ENCODE measurements around the gene CCN2.
"Not testable (repeated sequence)": the region's sequence is repeated elsewhere in the genome, so short reads cannot be mapped to it uniquely, and the experiment has no call there.

CCN2 gene

DNA sequence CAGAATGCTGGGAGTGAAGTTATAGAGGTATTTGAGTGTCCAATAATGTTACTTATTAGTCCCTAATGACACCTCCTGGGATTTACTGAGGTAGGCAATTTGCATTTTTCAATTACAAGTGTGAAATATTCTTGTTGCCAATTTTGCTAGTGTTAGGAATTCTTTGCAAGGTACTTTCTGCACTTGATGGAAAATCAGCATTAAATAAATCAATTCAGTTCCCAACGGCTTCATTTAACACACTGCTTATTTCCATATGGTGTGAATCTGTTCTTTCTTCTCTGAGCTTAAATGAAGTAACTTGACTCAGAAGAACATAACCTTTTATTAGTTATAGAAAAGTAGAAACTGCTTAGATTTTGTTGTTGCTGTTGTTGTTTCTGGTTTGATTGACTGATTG is 21.2 kb downstream of the CCN2 start:
- Histone ChIP-seq H3K27me3 (ENCODE audit: control insufficient read depth in 1 of 2, insufficient read depth in 2 of 2, low read length in 2 of 2) (no peaks in the 10 kb centered on the region), H3K36me3 (ENCODE audit: insufficient read depth, low read length) (no peaks in the 10 kb centered on the region), H3K27ac (ENCODE audit: low read depth, low read length) (no peak overlapping the region), H3K9ac (ENCODE audit: low read length) (no peak overlapping the region), H3K9me3 (ENCODE audit: low read length) (no peaks in the 10 kb centered on the region), H3K4me1 (ENCODE audit: insufficient read depth, low read length) (no peaks in the 10 kb centered on the region), H3K4me3 (ENCODE audit: low read depth in 1 of 2, low read length in 2 of 2) (no peak overlapping the region)

DNA sequence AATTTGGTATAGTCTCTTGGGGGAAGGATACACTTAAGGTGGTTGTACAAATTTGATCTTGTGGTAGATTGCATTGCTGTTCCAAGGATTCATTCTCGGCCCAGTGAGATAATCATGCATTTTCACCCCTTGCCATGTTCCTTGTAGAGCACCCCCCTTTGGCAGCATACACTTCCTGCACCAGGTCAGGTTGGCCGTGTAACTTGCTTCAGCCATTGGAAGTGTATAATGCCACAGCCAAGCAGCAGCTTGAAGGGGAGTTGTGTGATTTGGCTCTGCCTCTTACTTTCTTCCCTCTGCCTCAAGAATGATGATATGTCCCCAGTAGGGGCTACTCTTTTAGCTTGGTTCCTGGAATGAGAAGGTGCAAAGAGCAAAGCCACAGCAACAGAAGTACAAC is 21.9 kb downstream of the CCN2 start:
- Histone ChIP-seq H3K36me3 (ENCODE audit: insufficient read depth, low read length) (no peaks in the 10 kb centered on the region), H3K4me1 (ENCODE audit: insufficient read depth, low read length) (no peaks in the 10 kb centered on the region), H3K27me3 (ENCODE audit: control insufficient read depth in 1 of 2, insufficient read depth in 2 of 2, low read length in 2 of 2) (no peaks in the 10 kb centered on the region), H3K27ac (ENCODE audit: low read depth, low read length) (no peak overlapping the region), H3K9me3 (ENCODE audit: low read length) (no peaks in the 10 kb centered on the region), H3K9ac (ENCODE audit: low read length) (no peak overlapping the region), H3K4me3 (ENCODE audit: low read depth in 1 of 2, low read length in 2 of 2) (no peak overlapping the region)

DNA sequence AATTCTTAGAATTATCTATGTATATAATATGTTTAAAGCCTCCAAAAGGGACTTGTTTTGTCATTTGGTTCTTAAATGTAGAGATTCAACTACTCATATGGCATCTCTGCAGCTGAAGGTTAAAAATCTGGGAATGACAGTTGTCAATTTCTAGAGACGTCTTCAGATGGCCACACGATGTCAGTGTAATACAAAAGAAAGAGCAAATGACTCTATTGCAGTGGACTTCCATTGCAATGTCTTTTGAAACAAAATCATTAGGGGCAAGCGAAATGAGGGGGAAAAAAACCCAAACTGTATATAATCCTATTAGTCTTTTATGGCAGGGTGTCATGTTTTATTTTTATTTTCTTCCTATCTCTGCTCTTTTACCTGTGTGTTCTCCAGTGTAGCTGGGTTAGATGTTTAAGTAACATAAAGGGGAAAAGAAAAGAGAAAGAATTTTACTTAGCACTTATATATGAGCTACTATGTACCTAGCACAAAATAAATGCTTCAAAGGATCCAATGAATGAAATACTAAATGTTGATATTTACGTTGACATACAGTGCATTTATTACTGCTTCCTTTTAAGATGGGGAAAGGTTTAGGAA is 26.2 kb downstream of the CCN2 start:
- Histone ChIP-seq H3K4me1 (ENCODE audit: insufficient read depth, low read length) (no peaks in the 10 kb centered on the region), H3K4me3 (ENCODE audit: low read depth in 1 of 2, low read length in 2 of 2) (no peak overlapping the region), H3K9me3 (ENCODE audit: low read length) (peaks cover 5% of the 10 kb centered on the region), H3K27me3 (ENCODE audit: control insufficient read depth in 1 of 2, insufficient read depth in 2 of 2, low read length in 2 of 2) (no peaks in the 10 kb centered on the region), H3K36me3 (ENCODE audit: insufficient read depth, low read length) (no peaks in the 10 kb centered on the region), H3K9ac (ENCODE audit: low read length) (no peak overlapping the region), H3K27ac (ENCODE audit: low read depth, low read length) (no peak overlapping the region)

DNA sequence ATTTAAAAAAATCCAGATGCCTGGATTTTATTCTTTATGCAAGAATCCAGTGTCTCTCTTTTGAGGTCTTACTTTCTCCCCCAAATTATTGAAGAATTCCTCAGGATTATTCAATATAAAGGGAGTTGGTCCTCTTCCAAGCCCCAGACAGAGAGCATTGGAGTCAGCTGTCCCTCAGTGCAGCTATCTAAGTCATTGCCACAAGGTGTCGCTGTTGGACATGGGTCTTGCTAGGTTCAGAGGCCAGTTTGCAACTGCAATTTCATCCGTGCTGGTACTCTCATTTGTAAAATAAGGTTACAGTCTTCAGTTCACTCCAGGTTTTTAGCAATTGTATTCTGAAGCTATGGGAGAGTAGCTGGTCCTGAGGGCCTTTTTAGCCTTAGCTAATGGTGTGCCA is 27.8 kb downstream of the CCN2 start:
- H3K4me3 ChIP-seq (ENCODE audit: low read depth in 1 of 2, low read length in 2 of 2) = no peak overlapping the region
- no peaks in the 10 kb centered on the region for H3K27me3 ChIP-seq (ENCODE audit: control insufficient read depth in 1 of 2, insufficient read depth in 2 of 2, low read length in 2 of 2)
- H3K36me3 ChIP-seq (ENCODE audit: insufficient read depth, low read length) = no peaks in the 10 kb centered on the region
- no peak overlapping the region for H3K27ac ChIP-seq (ENCODE audit: low read depth, low read length)
- no peak overlapping the region for H3K9ac ChIP-seq (ENCODE audit: low read length)
- H3K4me1 ChIP-seq (ENCODE audit: insufficient read depth, low read length) = no peaks in the 10 kb centered on the region
- peaks cover 5% of the 10 kb centered on the region for H3K9me3 ChIP-seq (ENCODE audit: low read length)

DNA sequence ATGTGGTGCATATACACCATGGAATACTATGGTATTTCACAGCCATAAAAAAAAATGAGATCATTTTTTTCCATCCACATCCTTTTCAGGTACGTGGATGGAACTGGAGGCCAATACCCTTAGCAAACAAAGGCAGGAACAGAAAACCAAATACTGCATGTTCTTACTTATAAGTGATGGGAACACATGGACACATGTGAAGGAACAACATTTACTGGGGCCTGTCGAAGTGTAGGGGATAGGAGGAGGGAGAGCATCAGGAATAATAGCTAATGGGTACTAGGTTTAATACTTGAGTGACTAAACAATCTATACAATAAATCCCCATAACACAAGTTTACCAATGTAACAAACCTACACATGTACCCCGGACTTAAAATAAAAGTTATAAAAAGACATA is 30.5 kb downstream of the CCN2 start:
- Histone ChIP-seq H3K9me3 (ENCODE audit: low read length) (peaks cover 5% of the 10 kb centered on the region), H3K36me3 (ENCODE audit: insufficient read depth, low read length) (no peaks in the 10 kb centered on the region), H3K4me3 (ENCODE audit: low read depth in 1 of 2, low read length in 2 of 2) (no peak overlapping the region), H3K27me3 (ENCODE audit: control insufficient read depth in 1 of 2, insufficient read depth in 2 of 2, low read length in 2 of 2) (no peaks in the 10 kb centered on the region), H3K9ac (ENCODE audit: low read length) (no peak overlapping the region), H3K27ac (ENCODE audit: low read depth, low read length) (no peak overlapping the region), H3K4me1 (ENCODE audit: insufficient read depth, low read length) (no peaks in the 10 kb centered on the region)

DNA sequence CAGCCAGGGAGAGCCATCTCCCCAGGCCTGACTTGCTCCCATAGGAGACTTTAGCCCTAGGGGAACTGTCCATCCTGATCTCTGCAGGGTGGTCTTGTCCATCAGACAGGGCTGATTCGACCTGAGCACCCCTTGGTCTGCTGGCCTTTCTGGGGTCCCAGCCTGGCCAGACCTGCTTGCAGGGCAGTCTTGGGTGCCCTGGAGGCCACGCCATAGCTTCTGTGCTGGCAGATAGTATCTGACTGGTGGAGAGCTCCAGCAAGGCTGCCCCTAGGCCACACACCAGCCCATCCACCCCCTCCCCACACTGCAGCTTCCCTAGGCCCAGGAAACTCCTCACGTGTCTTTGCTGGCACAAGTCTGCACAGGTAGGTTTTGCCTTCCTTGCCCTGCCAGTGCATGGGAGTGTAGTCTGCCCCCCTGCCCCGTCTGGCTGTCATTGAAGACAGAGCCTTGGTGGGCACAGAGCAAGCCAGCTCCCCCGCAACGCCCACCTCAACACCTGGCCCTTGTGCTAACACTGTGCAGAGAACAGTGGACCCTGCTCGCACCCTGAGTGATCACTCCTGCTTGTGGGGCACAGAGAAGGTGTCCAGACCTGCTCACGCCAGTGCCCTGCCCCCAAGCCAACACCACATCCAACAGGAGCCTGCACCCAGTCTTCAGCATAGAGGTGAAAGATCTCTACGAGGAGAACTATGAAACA is 32.4 kb downstream of the CCN2 start:
- no peak overlapping the region for H3K9ac ChIP-seq (ENCODE audit: low read length)
- no peak overlapping the region for H3K4me3 ChIP-seq (ENCODE audit: low read depth in 1 of 2, low read length in 2 of 2)
- H3K36me3 ChIP-seq (ENCODE audit: insufficient read depth, low read length) = no peaks in the 10 kb centered on the region
- no peaks in the 10 kb centered on the region for H3K27me3 ChIP-seq (ENCODE audit: control insufficient read depth in 1 of 2, insufficient read depth in 2 of 2, low read length in 2 of 2)
- no peak overlapping the region for H3K27ac ChIP-seq (ENCODE audit: low read depth, low read length)
- H3K4me1 ChIP-seq (ENCODE audit: insufficient read depth, low read length) = no peaks in the 10 kb centered on the region
- peaks cover 5% of the 10 kb centered on the region for H3K9me3 ChIP-seq (ENCODE audit: low read length)

DNA sequence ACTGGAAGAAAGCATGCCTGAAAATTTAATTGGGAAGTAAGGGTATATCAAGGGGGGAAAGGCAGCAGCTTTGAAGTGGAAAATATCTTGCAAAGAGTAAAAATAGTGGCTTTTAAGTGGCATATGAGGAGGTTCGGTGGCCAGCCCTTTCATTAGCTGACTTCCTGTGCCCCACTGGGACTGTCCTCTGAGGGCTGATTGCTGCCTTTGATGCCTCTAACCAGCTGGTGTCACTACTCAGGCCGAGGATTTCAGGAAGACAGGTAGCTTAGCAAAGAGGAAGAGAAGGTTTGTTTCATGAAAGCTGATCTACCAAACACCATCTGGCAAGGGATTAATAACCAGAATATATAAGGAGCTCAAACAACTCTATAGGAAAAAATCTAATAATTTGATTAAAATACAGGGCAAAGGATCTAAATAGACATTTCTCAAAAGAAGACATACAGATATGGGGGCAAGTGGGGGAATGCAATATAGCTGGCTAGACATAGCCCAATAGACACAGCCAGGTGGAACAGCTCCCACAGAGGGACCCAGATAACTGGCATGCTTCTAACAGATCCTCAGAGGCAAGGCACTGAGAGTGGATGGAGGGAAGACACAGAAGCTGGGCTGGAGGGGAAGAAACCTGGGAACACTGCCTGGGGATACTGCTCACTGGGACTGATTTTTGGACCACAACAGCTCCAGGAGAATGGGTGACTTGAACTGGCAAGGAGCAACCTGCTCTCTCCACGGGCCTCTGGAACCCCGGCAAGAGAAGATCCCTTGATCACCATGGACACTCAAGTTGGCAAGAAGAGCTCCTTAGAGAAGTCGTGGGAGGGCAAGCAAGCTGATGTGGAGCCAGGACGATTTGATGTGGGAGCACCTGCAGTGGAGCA is 33.2 kb downstream of the CCN2 start:
- no peaks in the 10 kb centered on the region for H3K36me3 ChIP-seq (ENCODE audit: insufficient read depth, low read length)
- H3K9me3 ChIP-seq (ENCODE audit: low read length) = peaks cover 5% of the 10 kb centered on the region
- H3K4me3 ChIP-seq (ENCODE audit: low read depth in 1 of 2, low read length in 2 of 2) = no peak overlapping the region
- H3K9ac ChIP-seq (ENCODE audit: low read length) = no peak overlapping the region
- no peaks in the 10 kb centered on the region for H3K4me1 ChIP-seq (ENCODE audit: insufficient read depth, low read length)
- no peaks in the 10 kb centered on the region for H3K27me3 ChIP-seq (ENCODE audit: control insufficient read depth in 1 of 2, insufficient read depth in 2 of 2, low read length in 2 of 2)
- no peak overlapping the region for H3K27ac ChIP-seq (ENCODE audit: low read depth, low read length)

DNA sequence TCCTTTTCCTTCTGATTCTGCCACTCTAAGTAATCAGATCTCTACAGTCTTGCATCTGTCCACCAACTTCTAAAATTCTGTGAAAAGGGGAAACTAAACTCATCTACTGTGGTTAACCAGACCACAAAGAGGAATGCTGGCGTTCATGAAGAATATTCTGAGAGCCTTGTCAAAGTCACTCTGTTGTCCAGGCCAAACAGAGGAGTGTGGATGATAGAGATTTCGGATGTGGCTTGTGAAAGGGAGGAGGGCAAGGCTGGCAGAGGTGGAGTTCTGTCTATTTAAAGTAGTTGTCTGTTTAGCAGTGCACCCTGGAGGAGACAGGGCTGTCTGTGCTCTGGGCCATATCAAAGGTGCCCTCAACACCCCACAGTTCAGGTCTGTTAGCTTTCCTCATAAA is 33.9 kb downstream of the CCN2 start:
- no peaks in the 10 kb centered on the region for H3K27me3 ChIP-seq (ENCODE audit: control insufficient read depth in 1 of 2, insufficient read depth in 2 of 2, low read length in 2 of 2)
- no peaks in the 10 kb centered on the region for H3K9me3 ChIP-seq (ENCODE audit: low read length)

DNA sequence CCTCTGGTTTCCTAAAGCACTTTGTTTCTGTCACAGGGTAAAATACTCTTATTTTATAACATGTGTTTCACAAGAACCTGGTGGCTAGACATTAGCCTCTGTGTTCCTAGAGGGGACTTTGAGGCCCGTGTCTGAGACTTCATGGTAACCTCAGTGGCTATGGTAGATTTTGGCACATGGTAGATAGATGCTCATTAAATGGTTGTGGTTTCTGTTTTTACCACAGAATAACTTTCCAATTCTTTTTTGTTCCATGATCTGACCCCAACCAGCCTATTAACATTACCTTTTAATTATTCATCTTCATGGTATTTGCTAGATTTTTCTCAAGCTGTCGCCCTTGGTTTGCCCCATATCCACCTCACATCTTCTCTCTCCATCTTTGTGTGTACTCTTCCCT is 34.3 kb downstream of the CCN2 start:
- Histone ChIP-seq H3K36me3 (ENCODE audit: insufficient read depth, low read length) (no peaks in the 10 kb centered on the region), H3K9ac (ENCODE audit: low read length) (no peak overlapping the region), H3K4me3 (ENCODE audit: low read depth in 1 of 2, low read length in 2 of 2) (no peak overlapping the region), H3K27me3 (ENCODE audit: control insufficient read depth in 1 of 2, insufficient read depth in 2 of 2, low read length in 2 of 2) (no peaks in the 10 kb centered on the region), H3K9me3 (ENCODE audit: low read length) (no peaks in the 10 kb centered on the region), H3K27ac (ENCODE audit: low read depth, low read length) (no peak overlapping the region), H3K4me1 (ENCODE audit: insufficient read depth, low read length) (no peaks in the 10 kb centered on the region)

More for the DNA sequence above, 33.9 kb downstream of the CCN2 start:
- H3K4me3 ChIP-seq (ENCODE audit: low read depth in 1 of 2, low read length in 2 of 2) = no peak overlapping the region
- H3K9ac ChIP-seq (ENCODE audit: low read length) = no peak overlapping the region
- no peaks in the 10 kb centered on the region for H3K36me3 ChIP-seq (ENCODE audit: insufficient read depth, low read length)
- H3K27ac ChIP-seq (ENCODE audit: low read depth, low read length) = no peak overlapping the region
- H3K4me1 ChIP-seq (ENCODE audit: insufficient read depth, low read length) = no peaks in the 10 kb centered on the region

DNA sequence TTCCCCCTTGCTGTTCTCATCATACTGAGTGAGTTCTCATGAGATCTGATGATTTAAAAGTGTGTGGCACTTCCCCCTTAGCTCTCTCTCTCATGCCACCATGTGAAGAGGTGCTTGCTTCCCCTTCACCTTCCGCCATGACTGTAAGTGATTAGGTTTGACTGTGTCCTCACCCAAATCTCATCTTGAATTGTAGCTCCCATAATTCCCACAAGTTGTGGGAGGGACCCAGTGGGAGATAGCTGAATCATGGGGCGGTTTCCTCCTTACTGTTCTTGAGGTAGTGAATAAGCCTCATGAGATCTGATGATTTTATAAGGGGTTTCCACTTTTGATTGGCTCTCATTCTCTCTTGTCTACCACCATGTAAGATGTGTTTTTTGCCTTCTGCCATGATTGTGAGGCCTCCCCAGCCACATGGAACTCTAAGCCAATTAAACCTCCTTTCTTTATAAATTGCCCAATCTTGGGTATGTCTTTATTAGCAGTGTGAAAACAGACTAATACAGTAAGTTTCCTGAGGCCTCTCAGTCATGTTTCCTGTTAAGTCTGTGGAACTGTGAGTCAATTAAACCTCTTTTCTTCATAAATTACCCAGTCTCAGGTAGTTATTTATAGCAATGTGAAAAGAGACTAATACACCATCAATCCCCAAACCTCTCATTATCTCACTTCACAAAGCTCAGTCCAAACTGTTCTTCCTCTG is 34.9 kb downstream of the CCN2 start:
- not testable (repeated sequence) for H3K27ac ChIP-seq (ENCODE audit: low read depth, low read length); H3K36me3 ChIP-seq (ENCODE audit: insufficient read depth, low read length); H3K9ac ChIP-seq (ENCODE audit: low read length); H3K4me1 ChIP-seq (ENCODE audit: insufficient read depth, low read length); H3K27me3 ChIP-seq (ENCODE audit: control insufficient read depth in 1 of 2, insufficient read depth in 2 of 2, low read length in 2 of 2); H3K4me3 ChIP-seq (ENCODE audit: low read depth in 1 of 2, low read length in 2 of 2); H3K9me3 ChIP-seq (ENCODE audit: low read length)

Measured in muscle layer of colon (tissue), 2 donors.